Glomerular endothelial cell (primary cell): Measurements from ENCODE around the gene TMEM167A. TPM values are rescaled to one million over a fixed set of nuclear protein-coding genes. Genes with fewer than 3 reads are reported as not detected.

Experiments
- total RNA-seq: library from RNA; depleted of rRNA; stranded (reverse); fragments of >200 nt; gene quantifications from 2 replicates; pipeline ENCODE4 v1.2.3, GENCODE V29; 2015

The TMEM167A gene
- total RNA-seq, 1 donor from 2014 or later: 45.7 TPM

Other genes starting within 250 kb of the TMEM167A start
- gene XRCC4, start 153 bp upstream of the TMEM167A start, total RNA-seq: 5.9 and 10.0 TPM in 2 replicates